Prostate gland (tissue), 2 donors: Measurements from ENCODE around the gene GALNTL6.

Experiments
- POLR2A ChIP-seq: fragments of 450-650 bp; IDR thresholded peaks from one replicate; pipeline ENCODE4 v1.6.1; 2016; ENCODE audit warnings: antibody characterized with exemption, mild to moderate bottlenecking
- TF ChIP-seq, protein P1 (sequence below), 4 experiments: fragments of 200-600 bp in 2 of 4; fragments of 450-650 bp in 2 of 4; sonication (generic) in 2 of 4; IDR thresholded peaks; 1 replicate in 3 of 4; 2 replicates in 1 of 4; pipeline ENCODE4 v1.5.1; 2016 to 2019; ENCODE audit warnings: antibody characterized with exemption in 4 of 4, mild to moderate bottlenecking in 2 of 4, moderate library complexity in 2 of 4

GRCh38 chr4:173024203-173024602, 1211.0 kb downstream of the GALNTL6 start:
- TF ChIP-seq POLR2A = no peak
- TF ChIP-seq, protein P1, sequence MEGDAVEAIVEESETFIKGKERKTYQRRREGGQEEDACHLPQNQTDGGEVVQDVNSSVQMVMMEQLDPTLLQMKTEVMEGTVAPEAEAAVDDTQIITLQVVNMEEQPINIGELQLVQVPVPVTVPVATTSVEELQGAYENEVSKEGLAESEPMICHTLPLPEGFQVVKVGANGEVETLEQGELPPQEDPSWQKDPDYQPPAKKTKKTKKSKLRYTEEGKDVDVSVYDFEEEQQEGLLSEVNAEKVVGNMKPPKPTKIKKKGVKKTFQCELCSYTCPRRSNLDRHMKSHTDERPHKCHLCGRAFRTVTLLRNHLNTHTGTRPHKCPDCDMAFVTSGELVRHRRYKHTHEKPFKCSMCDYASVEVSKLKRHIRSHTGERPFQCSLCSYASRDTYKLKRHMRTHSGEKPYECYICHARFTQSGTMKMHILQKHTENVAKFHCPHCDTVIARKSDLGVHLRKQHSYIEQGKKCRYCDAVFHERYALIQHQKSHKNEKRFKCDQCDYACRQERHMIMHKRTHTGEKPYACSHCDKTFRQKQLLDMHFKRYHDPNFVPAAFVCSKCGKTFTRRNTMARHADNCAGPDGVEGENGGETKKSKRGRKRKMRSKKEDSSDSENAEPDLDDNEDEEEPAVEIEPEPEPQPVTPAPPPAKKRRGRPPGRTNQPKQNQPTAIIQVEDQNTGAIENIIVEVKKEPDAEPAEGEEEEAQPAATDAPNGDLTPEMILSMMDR (IDR thresholded peaks at IDR 0.05) = no peak
